ENCODE measurements around the gene CXADR.
"Not testable (repeated sequence)": the region's sequence is repeated elsewhere in the genome, so short reads cannot be mapped to it uniquely, and the experiment has no call there.

CXADR gene

GRCh38 chr21:17523007-17523451 is 10.2 kb downstream of the CXADR start:
- Histone ChIP-seq H3K27me3 (ENCODE audit: insufficient read depth, low read length, poor library complexity) (no peaks in the 10 kb centered on the region), H3K79me2 (ENCODE audit: insufficient read depth, low read length) (no peaks in the 10 kb centered on the region), H3K4me2 (ENCODE audit: insufficient read depth, low read length) (no peak overlapping the region), H3K9me3 (ENCODE audit: insufficient read depth, low read length, severe bottlenecking) (no peaks in the 10 kb centered on the region), H3K9ac (ENCODE audit: low read depth, low read length) (no peak overlapping the region), H3K36me3 (ENCODE audit: insufficient read depth, low read length) (no peaks in the 10 kb centered on the region), H2AFZ (ENCODE audit: low read depth, low read length) (no peak overlapping the region), H3K4me1 (ENCODE audit: insufficient read depth, low read length) (no peaks in the 10 kb centered on the region), H4K20me1 (ENCODE audit: insufficient read depth, low read length) (no peaks in the 10 kb centered on the region), H3K27ac (ENCODE audit: low read length) (no peak overlapping the region), H3K4me3 (ENCODE audit: low read depth in 1 of 2, low read length in 2 of 2) (no peak overlapping the region)
- no peak for TF ChIP-seq CTCF (IDR thresholded peaks at IDR 0.05; ENCODE audit: borderline replicate concordance, extremely low read depth, low read length, poor library complexity, severe bottlenecking)
- no peak for TF ChIP-seq EZH2 (IDR thresholded peaks at IDR 0.05; ENCODE audit: borderline replicate concordance, low read depth, low read length, severe bottlenecking)
- no peak for ATAC-seq (ENCODE audit: insufficient read depth, low read depth)
- DNase-seq: no peak

GRCh38 chr21:17523979-17524494 is 11.2 kb downstream of the CXADR start:
- H3K36me3 ChIP-seq (ENCODE audit: insufficient read depth, low read length); H3K4me2 ChIP-seq (ENCODE audit: insufficient read depth, low read length); H2AFZ ChIP-seq (ENCODE audit: low read depth, low read length); H3K9me3 ChIP-seq (ENCODE audit: insufficient read depth, low read length, severe bottlenecking); ATAC-seq (ENCODE audit: insufficient read depth, low read depth); H3K79me2 ChIP-seq (ENCODE audit: insufficient read depth, low read length); H4K20me1 ChIP-seq (ENCODE audit: insufficient read depth, low read length); H3K27ac ChIP-seq (ENCODE audit: low read length); H3K4me1 ChIP-seq (ENCODE audit: insufficient read depth, low read length); H3K9ac ChIP-seq (ENCODE audit: low read depth, low read length); DNase-seq; H3K27me3 ChIP-seq (ENCODE audit: insufficient read depth, low read length, poor library complexity); H3K4me3 ChIP-seq (ENCODE audit: low read depth in 1 of 2, low read length in 2 of 2): not testable (repeated sequence)

GRCh38 chr21:17524635-17525034 is 11.8 kb downstream of the CXADR start:
- H4K20me1 ChIP-seq (ENCODE audit: insufficient read depth, low read length): no peaks in the 10 kb centered on the region
- H3K79me2 ChIP-seq (ENCODE audit: insufficient read depth, low read length): no peaks in the 10 kb centered on the region
- no peak overlapping the region for H3K9ac ChIP-seq (ENCODE audit: low read depth, low read length)
- H3K9me3 ChIP-seq (ENCODE audit: insufficient read depth, low read length, severe bottlenecking): no peaks in the 10 kb centered on the region
- no peaks in the 10 kb centered on the region for H3K36me3 ChIP-seq (ENCODE audit: insufficient read depth, low read length)
- H3K4me3 ChIP-seq (ENCODE audit: low read depth in 1 of 2, low read length in 2 of 2): no peak overlapping the region
- ATAC-seq (ENCODE audit: insufficient read depth, low read depth) (no peak), DNase-seq (no peak)
- no peak overlapping the region for H3K27ac ChIP-seq (ENCODE audit: low read length)
- H3K4me1 ChIP-seq (ENCODE audit: insufficient read depth, low read length): no peaks in the 10 kb centered on the region
- TF ChIP-seq EZH2 (IDR thresholded peaks at IDR 0.05; ENCODE audit: borderline replicate concordance, low read depth, low read length, severe bottlenecking) (no peak), CTCF (IDR thresholded peaks at IDR 0.05; ENCODE audit: borderline replicate concordance, extremely low read depth, low read length, poor library complexity, severe bottlenecking) (no peak)
- no peaks in the 10 kb centered on the region for H3K27me3 ChIP-seq (ENCODE audit: insufficient read depth, low read length, poor library complexity)
- no peak overlapping the region for H3K4me2 ChIP-seq (ENCODE audit: insufficient read depth, low read length)
- no peak overlapping the region for H2AFZ ChIP-seq (ENCODE audit: low read depth, low read length)

- Histone ChIP-seq H3K4me3 (ENCODE audit: low read depth in 1 of 2, low read length in 2 of 2) (no peak overlapping the region), H3K9me3 (ENCODE audit: insufficient read depth, low read length, severe bottlenecking) (no peaks in the 10 kb centered on the region), H3K4me2 (ENCODE audit: insufficient read depth, low read length) (no peak overlapping the region), H3K27ac (ENCODE audit: low read length) (no peak overlapping the region), H3K36me3 (ENCODE audit: insufficient read depth, low read length) (no peaks in the 10 kb centered on the region), H4K20me1 (ENCODE audit: insufficient read depth, low read length) (no peaks in the 10 kb centered on the region), H3K9ac (ENCODE audit: low read depth, low read length) (no peak overlapping the region), H3K27me3 (ENCODE audit: insufficient read depth, low read length, poor library complexity) (no peaks in the 10 kb centered on the region), H2AFZ (ENCODE audit: low read depth, low read length) (no peak overlapping the region), H3K79me2 (ENCODE audit: insufficient read depth, low read length) (no peaks in the 10 kb centered on the region), H3K4me1 (ENCODE audit: insufficient read depth, low read length) (no peaks in the 10 kb centered on the region)
- DNase-seq: no peak
- ATAC-seq (ENCODE audit: insufficient read depth, low read depth): no peak
- no peak for TF ChIP-seq EZH2 (IDR thresholded peaks at IDR 0.05; ENCODE audit: borderline replicate concordance, low read depth, low read length, severe bottlenecking)
- no peak for TF ChIP-seq CTCF (IDR thresholded peaks at IDR 0.05; ENCODE audit: borderline replicate concordance, extremely low read depth, low read length, poor library complexity, severe bottlenecking)
Observed at GRCh38 chr21:17526776-17527175, 13.9 kb downstream of the CXADR start.
